NK-92 (cell line): Measurements from ENCODE around the gene MINAR1.

Experiments
- DNase-seq: peaks from one replicate; lab custom pipeline; 2025; ENCODE audit not compliant: unreplicated experiment; lab: John Stamatoyannopoulos, UW

The MINAR1 gene

DNA sequence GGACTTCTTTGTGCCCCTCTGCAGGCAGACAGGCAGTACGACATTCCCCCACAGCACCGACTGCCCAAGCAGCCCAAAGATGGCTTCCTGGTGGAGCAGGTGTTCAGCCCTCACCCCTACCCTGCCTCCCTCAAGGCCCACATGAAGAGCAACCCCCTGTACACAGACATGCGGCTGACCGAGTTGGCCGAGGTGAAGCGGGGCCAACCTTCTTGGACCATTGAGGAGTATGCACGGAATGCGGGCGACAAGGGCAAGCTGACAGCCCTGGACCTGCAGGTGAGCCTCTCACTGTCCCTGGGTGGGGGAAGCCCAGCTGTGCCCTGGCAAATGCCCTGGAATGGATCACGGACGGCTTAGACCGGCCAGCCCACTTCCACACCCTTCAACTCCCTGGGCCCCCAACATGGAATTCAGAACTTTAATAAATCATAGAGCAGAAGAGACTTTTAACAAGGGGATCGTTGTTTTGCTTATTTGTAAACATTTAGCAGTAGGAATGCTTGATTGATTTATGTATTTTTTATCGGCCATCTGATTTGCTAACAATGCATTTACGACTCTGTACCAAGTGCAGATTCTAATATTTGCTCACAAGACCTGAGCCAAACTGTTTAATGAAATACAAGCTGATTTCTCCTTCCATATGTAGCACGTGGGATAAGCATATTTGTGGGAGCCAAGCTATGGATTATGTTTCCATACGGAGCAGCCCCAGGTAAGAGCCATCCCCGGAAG, 31.1 kb downstream of the MINAR1 start:
- DNase-seq, result no peak

DNA sequence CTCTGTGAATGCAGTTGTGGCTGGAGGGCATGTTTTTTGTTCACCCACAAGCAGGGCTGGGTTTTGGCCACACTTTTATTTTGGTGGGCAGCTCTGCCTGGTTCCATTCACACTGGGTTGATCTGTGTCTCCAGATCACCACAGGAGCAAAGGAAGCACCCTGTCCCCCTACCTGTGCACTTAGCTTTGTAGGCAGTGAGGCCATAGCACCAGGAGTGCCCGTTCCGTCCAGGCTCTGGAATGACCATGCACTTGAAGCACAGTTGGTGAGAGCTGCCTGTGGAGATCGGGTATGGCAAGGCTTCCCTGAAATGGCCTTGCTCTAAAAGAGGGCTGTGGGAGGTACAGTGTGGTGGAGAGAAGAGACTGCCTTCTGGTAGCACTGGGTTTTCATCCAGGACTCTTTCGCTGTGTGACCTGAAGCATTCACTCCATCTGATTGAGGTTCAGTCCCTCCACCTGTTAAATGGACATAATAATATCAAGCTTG, 31.7 kb downstream of the MINAR1 start:
- no peak for DNase-seq

DNA sequence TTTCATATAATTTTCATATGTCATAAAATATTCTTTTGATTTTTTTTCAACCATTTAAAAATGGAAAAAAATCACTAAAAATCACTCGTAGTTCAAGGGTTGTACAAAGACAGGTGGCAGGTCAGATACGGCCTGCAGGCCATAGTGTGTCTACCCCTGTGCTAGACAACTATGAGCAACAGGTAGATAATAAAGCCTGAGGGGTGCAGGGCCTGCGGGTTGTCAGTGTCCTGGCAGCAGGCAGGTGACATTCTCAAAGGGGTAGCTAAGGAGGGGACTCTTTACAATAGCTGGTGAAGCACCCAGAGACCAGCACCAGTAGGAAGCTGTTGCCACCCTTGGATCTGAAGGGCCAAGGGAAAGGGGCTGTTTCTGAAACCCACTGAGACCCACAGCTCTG, 34.4 kb downstream of the MINAR1 start:
- DNase-seq, result no peak

DNA sequence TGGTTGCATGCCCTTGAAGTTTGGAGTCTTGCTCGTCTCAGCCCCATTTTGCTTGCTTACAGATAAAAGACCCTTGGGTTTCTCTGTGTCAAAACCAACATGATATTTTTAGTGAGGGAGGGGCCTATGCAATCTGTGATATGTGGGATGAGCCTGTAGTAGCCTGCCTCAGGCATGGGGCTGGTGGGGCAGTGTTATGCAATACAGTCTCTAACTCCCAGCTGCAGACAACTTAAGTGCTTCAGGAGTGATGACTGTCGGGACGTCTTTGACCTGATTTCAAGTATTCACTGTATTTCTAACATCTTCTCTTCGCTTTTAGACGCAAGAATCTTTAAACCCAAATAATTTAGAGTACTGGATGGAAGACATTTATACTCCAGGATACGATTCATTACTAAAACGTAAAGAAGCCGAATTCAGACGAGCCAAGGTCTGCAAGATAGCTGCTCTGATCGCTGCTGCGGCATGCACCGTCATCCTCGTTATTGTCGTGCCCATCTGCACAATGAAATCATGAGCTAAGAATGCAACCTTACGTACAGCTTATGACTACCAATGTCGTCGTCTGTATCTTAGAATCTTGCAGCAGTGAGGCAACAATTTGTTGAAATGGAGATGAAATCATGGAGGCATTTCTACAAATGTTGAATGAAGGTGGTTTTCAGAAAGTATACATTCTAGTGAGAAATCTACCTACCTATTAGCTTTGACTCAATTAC, 35.9 kb downstream of the MINAR1 start:
- DNase-seq, result no peak

DNA sequence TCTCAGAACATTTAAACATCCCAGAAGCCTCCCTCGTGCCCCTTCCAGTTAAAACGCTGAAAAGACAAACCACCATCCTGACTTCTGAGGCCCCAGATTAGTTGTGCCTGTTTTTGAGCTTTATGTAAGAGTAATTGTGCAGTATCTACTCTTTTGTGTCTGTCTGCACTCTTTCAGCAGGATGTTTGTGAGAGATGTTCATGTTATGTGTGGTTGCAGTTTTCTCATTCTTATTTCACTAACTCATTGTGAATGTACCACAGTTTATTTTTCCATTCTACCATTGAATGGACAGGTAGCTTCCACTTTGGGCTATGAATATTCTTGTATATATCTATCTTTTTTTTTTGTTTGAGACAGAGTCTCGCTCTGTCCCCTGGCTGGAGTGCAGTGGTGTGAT, 40.3 kb downstream of the MINAR1 start:
- no peak for DNase-seq

DNA sequence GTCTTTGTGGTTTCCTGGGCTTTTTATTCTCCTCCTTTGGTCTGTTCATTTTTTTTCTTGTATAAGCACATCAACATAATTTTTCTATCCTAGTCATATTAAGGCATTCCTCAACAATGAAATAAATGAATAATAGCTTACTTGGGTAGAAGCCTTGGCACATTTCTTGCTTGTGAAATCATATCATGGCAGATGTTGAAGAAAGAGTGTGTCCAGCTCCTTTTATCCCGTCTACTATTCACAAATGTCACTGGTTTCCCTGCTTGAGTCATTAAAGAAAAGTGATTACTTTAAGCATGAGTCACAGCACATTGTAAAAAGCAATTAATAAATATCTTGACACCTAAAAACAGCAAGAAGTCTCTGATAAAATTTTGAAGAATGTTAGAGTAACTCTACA, 42.1 kb downstream of the MINAR1 start:
- no peak for DNase-seq

DNA sequence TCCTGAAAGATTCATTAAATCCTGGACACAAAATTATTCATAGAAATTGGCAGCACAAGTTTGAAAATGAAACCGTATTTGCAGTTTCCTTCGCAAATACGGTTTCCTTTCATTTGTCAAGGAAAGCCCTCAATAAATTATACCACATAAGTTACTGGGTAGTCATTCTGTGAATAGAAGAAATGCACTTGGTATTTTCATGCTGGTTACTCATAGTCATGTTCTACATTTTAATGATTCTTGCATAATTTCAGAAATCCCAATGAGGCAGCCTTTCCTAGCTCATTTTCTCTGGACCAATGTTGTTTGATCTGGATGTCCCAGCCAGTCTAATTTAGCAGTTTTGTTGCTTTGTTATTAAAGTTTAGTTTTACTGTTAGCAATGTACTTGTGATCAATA, 43.2 kb downstream of the MINAR1 start:
- DNase-seq, result no peak

DNA sequence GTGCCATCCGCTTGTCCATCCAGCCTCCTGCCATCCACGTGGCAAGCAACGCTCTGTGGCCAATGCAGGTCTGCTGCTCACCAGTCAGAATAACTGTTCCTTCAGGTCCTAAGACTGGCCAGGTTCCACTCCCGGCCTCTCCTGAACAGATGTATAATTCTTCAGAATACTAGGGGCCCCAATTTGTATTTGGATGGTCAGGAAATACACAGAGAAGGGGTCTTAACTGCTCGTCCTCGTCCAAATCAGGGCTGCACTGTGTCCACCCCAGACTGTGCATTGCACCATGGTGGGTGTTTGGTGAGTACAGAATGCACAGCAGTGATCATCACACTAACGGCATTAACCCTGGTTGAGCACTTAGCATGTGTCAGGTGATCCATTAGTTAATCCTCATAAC, 46.0 kb downstream of the MINAR1 start:
- no peak for DNase-seq

DNA sequence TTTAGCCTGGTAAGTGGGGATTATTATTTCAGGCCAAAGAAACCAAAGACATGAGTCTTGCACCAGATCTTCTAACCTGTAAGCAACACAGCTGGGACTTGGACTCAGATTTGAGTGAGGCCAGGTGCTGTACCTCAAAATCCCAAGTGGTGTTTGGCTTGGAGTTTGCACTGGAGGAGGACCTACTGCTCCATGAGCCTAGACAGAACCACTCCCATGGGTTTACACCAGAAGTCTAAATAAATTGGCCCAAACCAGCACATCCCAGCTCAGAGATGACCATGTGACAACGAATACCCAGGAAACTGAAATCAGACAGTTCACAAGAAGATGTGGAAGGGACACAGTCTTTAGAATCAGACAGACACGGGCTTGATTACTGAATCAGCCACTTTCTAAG, 47.5 kb downstream of the MINAR1 start:
- no peak for DNase-seq

DNA sequence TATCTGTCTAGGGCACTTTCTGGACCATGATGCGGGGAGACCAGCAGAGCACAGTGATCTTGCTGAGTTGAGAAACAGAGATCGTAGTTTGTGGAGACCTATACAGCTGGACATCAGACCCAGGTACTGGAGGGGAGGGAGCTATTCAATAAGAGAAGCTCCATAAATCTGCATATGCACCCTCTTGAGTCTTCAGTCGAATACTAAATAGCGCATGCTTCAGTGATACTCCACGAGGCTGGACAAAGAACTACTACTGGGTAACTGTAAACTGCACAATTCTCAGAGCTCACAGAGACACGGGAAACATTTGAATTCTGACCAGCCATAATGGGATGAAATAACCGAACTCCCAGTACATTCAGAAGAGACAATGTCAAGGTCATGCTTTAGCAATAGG, 49.7 kb downstream of the MINAR1 start:
- DNase-seq, result no peak
